ENCODE measurements around the gene ZNF784.

- TF ChIP-seq CTCF (IDR thresholded peaks at IDR 0.05) (no peak), POLR2A (IDR thresholded peaks at IDR 0.05) (no peak)
Observed at GRCh38 chr19:55616395-55616875, 7.9 kb downstream of the ZNF784 start.

Measured in lower leg skin (tissue), 3 donors.